Uterus (tissue), 4 donors: Measurements from ENCODE around the gene TSPAN3. TPM values are rescaled to one million over a fixed set of nuclear protein-coding genes. Genes with fewer than 3 reads are reported as not detected.

Experiments used
- DNase-seq, 2 donors: peaks; one replicate each; pipeline ENCODE4 v3.0.0-alpha.2; 2019 to 2020
- H3K27ac ChIP-seq, 2 donors: fragments of 200-600 bp; sonication (generic); 1 replicate in 1 of 2; 2 replicates in 1 of 2; pipeline ENCODE4 v1.5.1; 2016 to 2018
- H3K27me3 ChIP-seq, 2 donors: fragments of 200-600 bp; sonication (generic); one replicate each; pipeline ENCODE4 v1.5.1; 2018 to 2019; ENCODE audit warnings: control low read depth in 1 of 2
- H3K36me3 ChIP-seq, 2 donors: fragments of 200-600 bp; sonication (generic); one replicate each; pipeline ENCODE4 v1.5.1; 2019; ENCODE audit warnings: control low read depth in 1 of 2
- H3K4me1 ChIP-seq, 2 donors: fragments of 200-600 bp; sonication (generic); one replicate each; pipeline ENCODE4 v1.5.1; 2018 to 2019; ENCODE audit warnings: control low read depth in 1 of 2
- H3K4me3 ChIP-seq, 2 donors: fragments of 200-600 bp; sonication (generic); 1 replicate in 1 of 2; 2 replicates in 1 of 2; pipeline ENCODE4 v1.5.1; 2018 to 2019; ENCODE audit warnings: mild to moderate bottlenecking in 1 of 2
- H3K9me3 ChIP-seq, 2 donors: fragments of 200-600 bp; sonication (generic); one replicate each; pipeline ENCODE4 v1.5.1; 2019; ENCODE audit warnings: control low read depth in 1 of 2
- CTCF ChIP-seq, 4 experiments: fragments of 200-600 bp in 2 of 4; fragments of 450-650 bp in 2 of 4; sonication (generic) in 2 of 4; IDR thresholded peaks; one replicate each; pipeline ENCODE4 v1.5.1; 2016 to 2019; ENCODE audit warnings: antibody characterized with exemption in 4 of 4, mild to moderate bottlenecking in 2 of 4, moderate library complexity in 1 of 4
- POLR2A ChIP-seq, 2 donors: fragments of 450-650 bp; IDR thresholded peaks; one replicate each; pipeline ENCODE4 v1.6.1; 2016; ENCODE audit warnings: antibody characterized with exemption in 2 of 2, mild to moderate bottlenecking in 1 of 2, moderate library complexity in 1 of 2
- intact Hi-C: fragments of 100-400 bp; cut with DNase I; formaldehyde crosslinking; loops from one replicate; pipeline ENCODE4 v1.15.1; 2023; ENCODE audit warnings: low total_unique reads
- total RNA-seq, 4 donors: library from RNA; depleted of rRNA in 3 of 4; stranded (reverse); fragments of >200 nt in 3 of 4; gene quantifications; one replicate each; pipeline versions ENCODE4 v1.1.0 to v1.2.4, GENCODE V29; 2014 to 2023
- donor health status: DM: yes; HTN: yes; CAD: no.

TSPAN3 gene
- total RNA-seq, 4 donors from 2014 or later = 62.0 to 446 (median 114) TPM

GRCh38 chr15:77012117-77012712 is 58.7 kb downstream of the TSPAN3 start:
- no peak overlapping the region for H3K4me3 ChIP-seq
- no peak for DNase-seq
- H3K4me1 ChIP-seq = no peaks in the 10 kb centered on the region
- no peak for TF ChIP-seq POLR2A (IDR thresholded peaks at IDR 0.05)
- TF ChIP-seq CTCF (IDR thresholded peaks at IDR 0.05) = no peak
- intact Hi-C loops = no loop called here
- no peaks in the 10 kb centered on the region for H3K9me3 ChIP-seq
- no peak overlapping the region for H3K27ac ChIP-seq
- no peaks in the 10 kb centered on the region for H3K27me3 ChIP-seq
- H3K36me3 ChIP-seq = no peaks in the 10 kb centered on the region

- Histone ChIP-seq H3K9me3 (no peaks in the 10 kb centered on the region), H3K36me3 (no peaks in the 10 kb centered on the region), H3K27ac (no peak overlapping the region), H3K4me3 (no peak overlapping the region), H3K27me3 (no peaks in the 10 kb centered on the region), H3K4me1 (no peaks in the 10 kb centered on the region)
- no peak for TF ChIP-seq POLR2A (IDR thresholded peaks at IDR 0.05)
- TF ChIP-seq CTCF (IDR thresholded peaks at IDR 0.05) = no peak
- intact Hi-C loops = no loop called here
- DNase-seq = no peak
These were observed 60.1 kb downstream of the TSPAN3 start for GRCh38 chr15:77010857-77011256.

- TF ChIP-seq POLR2A (IDR thresholded peaks at IDR 0.05) = no peak
- no peak for TF ChIP-seq CTCF (IDR thresholded peaks at IDR 0.05)
- Histone ChIP-seq H3K36me3 (no peaks in the 10 kb centered on the region), H3K27ac (no peak overlapping the region), H3K4me3 (no peak overlapping the region), H3K9me3 (no peaks in the 10 kb centered on the region), H3K4me1 (no peaks in the 10 kb centered on the region), H3K27me3 (no peaks in the 10 kb centered on the region)
- DNase-seq = no peak
- intact Hi-C loops = no loop called here
These were observed 60.6 kb downstream of the TSPAN3 start for GRCh38 chr15:77010312-77010686.

GRCh38 chr15:77009646-77010311 is 61.1 kb downstream of the TSPAN3 start:
- no peaks in the 10 kb centered on the region for H3K36me3 ChIP-seq
- H3K27me3 ChIP-seq = no peaks in the 10 kb centered on the region
- H3K4me1 ChIP-seq = no peaks in the 10 kb centered on the region
- no peak for DNase-seq
- no peak overlapping the region for H3K4me3 ChIP-seq
- H3K27ac ChIP-seq = no peak overlapping the region
- intact Hi-C loops = no loop called here
- TF ChIP-seq POLR2A (IDR thresholded peaks at IDR 0.05) = no peak
- no peak for TF ChIP-seq CTCF (IDR thresholded peaks at IDR 0.05)
- no peaks in the 10 kb centered on the region for H3K9me3 ChIP-seq

- H3K36me3 ChIP-seq = no peaks in the 10 kb centered on the region
- H3K9me3 ChIP-seq = no peaks in the 10 kb centered on the region
- no peaks in the 10 kb centered on the region for H3K27me3 ChIP-seq
- H3K27ac ChIP-seq = no peak overlapping the region
- H3K4me3 ChIP-seq = no peak overlapping the region
- DNase-seq = no peak
- intact Hi-C loops = no loop called here
- TF ChIP-seq CTCF (IDR thresholded peaks at IDR 0.05) (no peak), POLR2A (IDR thresholded peaks at IDR 0.05) (no peak)
- no peaks in the 10 kb centered on the region for H3K4me1 ChIP-seq
These were observed 61.7 kb downstream of the TSPAN3 start for GRCh38 chr15:77009176-77009575.
